ENCODE data around the gene PRAMEF17. TPM values are rescaled to one million over a fixed set of nuclear protein-coding genes. Genes with fewer than 3 reads are reported as not detected.
A peak's percentile ranks its signal among the peaks of the same experiment; 100 is the strongest.
"Not testable (repeated sequence)": the region's sequence is repeated elsewhere in the genome, so short reads cannot be mapped to it uniquely, and the experiment has no call there.

The PRAMEF17 gene
- total RNA-seq, 1 donor from 2014 or later: not detected

- H3K36me3 ChIP-seq (ENCODE audit: insufficient read depth, low read length); H3K4me3 Mint-ChIP-seq (ENCODE audit: unreplicated experiment); H3K4me1 Mint-ChIP-seq (ENCODE audit: low read depth, unreplicated experiment); H3K4me2 ChIP-seq (ENCODE audit: low read length); H3K9me3 Mint-ChIP-seq (ENCODE audit: unreplicated experiment); H3K4me1 ChIP-seq (ENCODE audit: insufficient read depth, low read length); H3K27ac Mint-ChIP-seq (ENCODE audit: unreplicated experiment); H3K79me2 ChIP-seq (ENCODE audit: insufficient read depth, low read length); H3K27me3 ChIP-seq (ENCODE audit: insufficient read depth, low read length); FAIRE-seq; H3K27ac ChIP-seq (ENCODE audit: low read depth, low read length); H3K9ac ChIP-seq (ENCODE audit: low read length); H4K20me1 ChIP-seq (ENCODE audit: insufficient read depth, low read length); H3K4me3 ChIP-seq (ENCODE audit: insufficient read depth, low read depth, low read length); H3K9me3 ChIP-seq (ENCODE audit: insufficient read depth, low read depth, low read length); H2AFZ ChIP-seq (ENCODE audit: low read depth, low read length); H3K36me3 Mint-ChIP-seq (ENCODE audit: low read depth, unreplicated experiment); H3K27me3 Mint-ChIP-seq (ENCODE audit: low read depth, unreplicated experiment): not testable (repeated sequence)
- TF ChIP-seq CTCF (IDR thresholded peaks at IDR 0.05; ENCODE audit: insufficient read depth, low read depth, low read length): peak; percentile 23
- DNase-seq (ENCODE audit: low read depth): peak; percentile 6
Measured at GRCh38 chr1:13356774-13357173, 32.7 kb upstream of the PRAMEF17 start.

DNA sequence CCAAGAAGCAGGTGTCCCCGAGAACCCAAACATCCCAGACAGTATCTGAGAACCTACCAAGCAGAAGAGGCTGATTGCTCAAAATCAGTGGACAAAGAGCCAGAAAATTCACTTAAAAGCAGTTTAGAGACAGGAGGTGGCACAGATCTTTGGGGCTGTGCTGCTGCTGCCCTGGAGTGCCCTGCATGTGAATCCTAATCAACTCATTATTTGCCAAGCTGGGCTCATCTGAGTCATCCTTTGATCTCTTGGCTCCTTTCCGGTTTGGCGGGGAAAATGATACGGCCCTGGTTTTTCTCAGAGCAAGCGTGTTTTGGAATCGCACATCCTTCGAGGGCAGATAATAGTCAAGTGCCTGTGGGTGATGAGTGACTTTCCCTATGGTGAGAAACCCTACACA, 27.1 kb upstream of the PRAMEF17 start:
- not testable (repeated sequence) for H3K4me2 ChIP-seq (ENCODE audit: low read length); DNase-seq (ENCODE audit: low read depth); H3K4me3 Mint-ChIP-seq (ENCODE audit: unreplicated experiment); H3K9ac ChIP-seq (ENCODE audit: low read length); H3K36me3 Mint-ChIP-seq (ENCODE audit: low read depth, unreplicated experiment); H3K36me3 ChIP-seq (ENCODE audit: insufficient read depth, low read length); H3K27me3 Mint-ChIP-seq (ENCODE audit: low read depth, unreplicated experiment); FAIRE-seq; H4K20me1 ChIP-seq (ENCODE audit: insufficient read depth, low read length); H3K4me1 Mint-ChIP-seq (ENCODE audit: low read depth, unreplicated experiment); H3K4me1 ChIP-seq (ENCODE audit: insufficient read depth, low read length); H3K4me3 ChIP-seq (ENCODE audit: insufficient read depth, low read depth, low read length); H3K9me3 Mint-ChIP-seq (ENCODE audit: unreplicated experiment); H3K27ac ChIP-seq (ENCODE audit: low read depth, low read length); H3K27me3 ChIP-seq (ENCODE audit: insufficient read depth, low read length); H3K9me3 ChIP-seq (ENCODE audit: insufficient read depth, low read depth, low read length); H3K27ac Mint-ChIP-seq (ENCODE audit: unreplicated experiment); H3K79me2 ChIP-seq (ENCODE audit: insufficient read depth, low read length); H2AFZ ChIP-seq (ENCODE audit: low read depth, low read length)

DNA sequence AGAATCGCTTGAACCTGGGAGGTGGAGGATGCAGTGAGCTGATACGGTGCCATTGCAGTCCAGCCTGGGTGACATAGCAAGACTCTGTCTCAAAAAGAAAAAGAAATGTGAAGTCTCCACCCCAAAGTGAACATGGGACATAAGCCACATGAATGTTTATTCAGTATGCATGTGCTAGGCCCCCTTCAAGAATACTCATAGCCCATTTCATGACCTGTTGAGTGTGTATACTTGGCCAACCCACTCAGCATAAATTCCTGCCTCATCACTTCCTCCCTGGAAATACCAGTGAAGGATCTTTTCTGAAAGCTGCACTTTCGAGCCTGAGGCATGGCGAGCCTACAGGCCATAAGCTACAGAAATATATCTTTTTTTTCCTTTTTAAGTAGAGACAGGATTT, 24.5 kb upstream of the PRAMEF17 start:
- not testable (repeated sequence) for H3K9ac ChIP-seq (ENCODE audit: low read length); H3K4me3 Mint-ChIP-seq (ENCODE audit: unreplicated experiment); H3K27ac Mint-ChIP-seq (ENCODE audit: unreplicated experiment)

DNA sequence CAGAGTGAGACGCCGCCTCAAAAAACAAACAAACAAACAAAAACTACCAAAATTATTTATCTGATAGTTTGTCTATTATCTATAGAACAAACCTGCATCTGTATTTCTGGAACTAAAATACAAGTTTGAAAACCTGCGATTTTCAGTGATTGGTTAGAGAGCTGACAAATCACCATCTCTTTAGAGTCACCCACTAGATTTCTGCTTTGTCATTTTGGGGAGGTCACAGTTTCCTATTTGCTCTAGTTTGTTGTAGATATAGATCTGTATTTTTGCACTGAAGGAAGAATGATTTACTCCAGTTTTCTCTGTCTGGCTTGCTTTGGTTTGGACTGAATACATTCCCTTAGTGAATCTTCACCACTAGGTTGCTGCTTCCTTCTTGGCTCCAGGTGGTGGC, 22.9 kb upstream of the PRAMEF17 start:
- not testable (repeated sequence) for H3K79me2 ChIP-seq (ENCODE audit: insufficient read depth, low read length); FAIRE-seq

More for the DNA sequence above, 24.5 kb upstream of the PRAMEF17 start:
- H4K20me1 ChIP-seq (ENCODE audit: insufficient read depth, low read length); DNase-seq (ENCODE audit: low read depth); H3K4me2 ChIP-seq (ENCODE audit: low read length); H3K36me3 Mint-ChIP-seq (ENCODE audit: low read depth, unreplicated experiment); H3K4me3 ChIP-seq (ENCODE audit: insufficient read depth, low read depth, low read length); H3K27ac ChIP-seq (ENCODE audit: low read depth, low read length); H3K27me3 ChIP-seq (ENCODE audit: insufficient read depth, low read length); H3K9me3 ChIP-seq (ENCODE audit: insufficient read depth, low read depth, low read length); FAIRE-seq; H3K36me3 ChIP-seq (ENCODE audit: insufficient read depth, low read length); H3K9me3 Mint-ChIP-seq (ENCODE audit: unreplicated experiment); H3K27me3 Mint-ChIP-seq (ENCODE audit: low read depth, unreplicated experiment); H3K4me1 ChIP-seq (ENCODE audit: insufficient read depth, low read length); H2AFZ ChIP-seq (ENCODE audit: low read depth, low read length); H3K4me1 Mint-ChIP-seq (ENCODE audit: low read depth, unreplicated experiment); H3K79me2 ChIP-seq (ENCODE audit: insufficient read depth, low read length): not testable (repeated sequence)

DNA sequence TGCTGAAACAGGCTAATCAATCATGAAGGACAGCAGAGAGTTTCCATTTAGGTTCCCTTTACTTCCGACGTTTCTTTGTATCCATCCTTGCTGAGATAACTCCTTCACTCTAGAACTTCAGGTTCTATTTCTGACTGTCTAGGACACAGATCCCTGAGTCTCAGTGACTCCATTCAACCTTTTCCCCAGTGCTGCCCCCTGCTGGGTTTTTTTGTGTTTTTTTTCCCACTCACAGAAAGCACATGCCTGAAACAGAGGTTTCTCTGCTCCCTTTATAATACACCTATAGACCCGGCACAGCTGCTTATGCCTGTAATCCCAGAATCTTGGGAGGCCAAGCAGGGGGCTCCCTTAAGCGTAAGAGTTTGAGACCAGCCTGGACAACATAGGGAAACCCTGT, 20.9 kb upstream of the PRAMEF17 start:
- not testable (repeated sequence) for H2AFZ ChIP-seq (ENCODE audit: low read depth, low read length); H3K27ac Mint-ChIP-seq (ENCODE audit: unreplicated experiment); H3K27ac ChIP-seq (ENCODE audit: low read depth, low read length); H3K4me3 ChIP-seq (ENCODE audit: insufficient read depth, low read depth, low read length); H3K4me1 Mint-ChIP-seq (ENCODE audit: low read depth, unreplicated experiment); DNase-seq (ENCODE audit: low read depth); H3K36me3 ChIP-seq (ENCODE audit: insufficient read depth, low read length); H3K4me2 ChIP-seq (ENCODE audit: low read length); H3K36me3 Mint-ChIP-seq (ENCODE audit: low read depth, unreplicated experiment); H3K9ac ChIP-seq (ENCODE audit: low read length); H3K4me1 ChIP-seq (ENCODE audit: insufficient read depth, low read length); FAIRE-seq; H4K20me1 ChIP-seq (ENCODE audit: insufficient read depth, low read length); H3K4me3 Mint-ChIP-seq (ENCODE audit: unreplicated experiment); H3K27me3 Mint-ChIP-seq (ENCODE audit: low read depth, unreplicated experiment); H3K9me3 ChIP-seq (ENCODE audit: insufficient read depth, low read depth, low read length); H3K27me3 ChIP-seq (ENCODE audit: insufficient read depth, low read length); H3K79me2 ChIP-seq (ENCODE audit: insufficient read depth, low read length)
- H3K9me3 Mint-ChIP-seq (ENCODE audit: unreplicated experiment): peaks cover 10% of the 10 kb centered on the region

More for the DNA sequence above, 22.9 kb upstream of the PRAMEF17 start:
- H3K36me3 Mint-ChIP-seq (ENCODE audit: low read depth, unreplicated experiment); H3K27ac ChIP-seq (ENCODE audit: low read depth, low read length); H3K4me3 ChIP-seq (ENCODE audit: insufficient read depth, low read depth, low read length); H2AFZ ChIP-seq (ENCODE audit: low read depth, low read length); H3K27me3 Mint-ChIP-seq (ENCODE audit: low read depth, unreplicated experiment); H3K4me1 Mint-ChIP-seq (ENCODE audit: low read depth, unreplicated experiment); H3K4me1 ChIP-seq (ENCODE audit: insufficient read depth, low read length); H3K9ac ChIP-seq (ENCODE audit: low read length); H3K4me3 Mint-ChIP-seq (ENCODE audit: unreplicated experiment); DNase-seq (ENCODE audit: low read depth); H4K20me1 ChIP-seq (ENCODE audit: insufficient read depth, low read length); H3K27ac Mint-ChIP-seq (ENCODE audit: unreplicated experiment); H3K4me2 ChIP-seq (ENCODE audit: low read length); H3K36me3 ChIP-seq (ENCODE audit: insufficient read depth, low read length); H3K27me3 ChIP-seq (ENCODE audit: insufficient read depth, low read length); H3K9me3 ChIP-seq (ENCODE audit: insufficient read depth, low read depth, low read length): not testable (repeated sequence)
- H3K9me3 Mint-ChIP-seq (ENCODE audit: unreplicated experiment): peaks cover 10% of the 10 kb centered on the region

GRCh38 chr1:13378983-13379382, 10.4 kb upstream of the PRAMEF17 start:
- H3K36me3 Mint-ChIP-seq (ENCODE audit: low read depth, unreplicated experiment); H3K27me3 Mint-ChIP-seq (ENCODE audit: low read depth, unreplicated experiment); H3K9me3 ChIP-seq (ENCODE audit: insufficient read depth, low read depth, low read length); H4K20me1 ChIP-seq (ENCODE audit: insufficient read depth, low read length); DNase-seq (ENCODE audit: low read depth); H3K27me3 ChIP-seq (ENCODE audit: insufficient read depth, low read length); H3K9me3 Mint-ChIP-seq (ENCODE audit: unreplicated experiment); H3K4me2 ChIP-seq (ENCODE audit: low read length); H2AFZ ChIP-seq (ENCODE audit: low read depth, low read length); H3K27ac ChIP-seq (ENCODE audit: low read depth, low read length); H3K4me1 Mint-ChIP-seq (ENCODE audit: low read depth, unreplicated experiment); FAIRE-seq; H3K36me3 ChIP-seq (ENCODE audit: insufficient read depth, low read length); H3K4me3 ChIP-seq (ENCODE audit: insufficient read depth, low read depth, low read length); H3K4me3 Mint-ChIP-seq (ENCODE audit: unreplicated experiment); H3K4me1 ChIP-seq (ENCODE audit: insufficient read depth, low read length); H3K27ac Mint-ChIP-seq (ENCODE audit: unreplicated experiment); H3K79me2 ChIP-seq (ENCODE audit: insufficient read depth, low read length); H3K9ac ChIP-seq (ENCODE audit: low read length): not testable (repeated sequence)

All from astrocyte (in vitro differentiated cells and primary cell).